SK-N-SH treated with all-trans-retinoic acid at 6 μM for 48 hours (cell line): Measurements from ENCODE around the gene XRN2.

Experiments used
- CSDC2 ChIP-seq: fragments of 250-450 bp; sonication (Bioruptor Pico); IDR thresholded peaks from 2 replicates; pipeline ENCODE4 v1.5.0; 2020; ENCODE audit warnings: mild to moderate bottlenecking, moderate library complexity
- CSRNP3 ChIP-seq: fragments of 250-450 bp; sonication (Bioruptor Pico); IDR thresholded peaks from 2 replicates; pipeline ENCODE4 v1.5.1; 2021; ENCODE audit warnings: mild to moderate bottlenecking, moderate library complexity
- GLIS3 ChIP-seq: fragments of 250-450 bp; sonication (Bioruptor Pico); IDR thresholded peaks from 2 replicates; pipeline ENCODE4 v1.5.0; 2020; ENCODE audit warnings: mild to moderate bottlenecking, moderate library complexity
- ISL1 ChIP-seq: fragments of 250-450 bp; sonication (Bioruptor Pico); IDR thresholded peaks from 2 replicates; pipeline ENCODE4 v2.1.2; 2022; ENCODE audit warnings: mild to moderate bottlenecking, moderate library complexity
- OSR1 ChIP-seq: fragments of 250-450 bp; sonication (Bioruptor Pico); IDR thresholded peaks from 2 replicates; pipeline ENCODE4 v1.8.0; 2022; ENCODE audit warnings: moderate library complexity, mild to moderate bottlenecking, inconsistent platforms
- PATZ1 ChIP-seq: fragments of 250-450 bp; sonication (Bioruptor Pico); IDR thresholded peaks from 2 replicates; pipeline ENCODE4 v1.8.0; 2020; ENCODE audit warnings: mild to moderate bottlenecking, moderate library complexity, borderline replicate concordance
- RARB ChIP-seq: fragments of 250-450 bp; sonication (Bioruptor Pico); IDR thresholded peaks from 2 replicates; pipeline ENCODE4 v1.8.0; 2021; ENCODE audit warnings: mild to moderate bottlenecking, moderate library complexity
- TOX ChIP-seq: fragments of 250-450 bp; sonication (Bioruptor Pico); IDR thresholded peaks from 2 replicates; pipeline ENCODE4 v1.8.0; 2021; ENCODE audit warnings: mild to moderate bottlenecking, moderate library complexity, borderline replicate concordance
- ZFP3 ChIP-seq: fragments of 250-450 bp; sonication (Bioruptor Pico); IDR thresholded peaks from 2 replicates; pipeline ENCODE4 v1.5.0; 2020; ENCODE audit warnings: mild to moderate bottlenecking, moderate library complexity

GRCh38 chr20:21387528-21387927 is 84.4 kb downstream of the XRN2 start:
- TF ChIP-seq RARB (CRISPR knock-in tag) (no peak), CSRNP3 (CRISPR knock-in tag) (no peak), ISL1 (CRISPR knock-in tag) (no peak), TOX (no peak), PATZ1 (CRISPR knock-in tag) (no peak), GLIS3 (CRISPR knock-in tag) (no peak), OSR1 (no peak), ZFP3 (CRISPR knock-in tag) (no peak), CSDC2 (CRISPR knock-in tag) (no peak)
